ENCODE measurements around the gene ANKRD40. TPM values are rescaled to one million over a fixed set of nuclear protein-coding genes. Genes with fewer than 3 reads are reported as not detected.

Gene ANKRD40
- total and polyA plus RNA-seq, 10 of the 15 experiments (the other 5 are each of a cell fraction or from before 2014, with no cell fraction given): 5.9 to 21.7 (median 14.8) TPM

DNA sequence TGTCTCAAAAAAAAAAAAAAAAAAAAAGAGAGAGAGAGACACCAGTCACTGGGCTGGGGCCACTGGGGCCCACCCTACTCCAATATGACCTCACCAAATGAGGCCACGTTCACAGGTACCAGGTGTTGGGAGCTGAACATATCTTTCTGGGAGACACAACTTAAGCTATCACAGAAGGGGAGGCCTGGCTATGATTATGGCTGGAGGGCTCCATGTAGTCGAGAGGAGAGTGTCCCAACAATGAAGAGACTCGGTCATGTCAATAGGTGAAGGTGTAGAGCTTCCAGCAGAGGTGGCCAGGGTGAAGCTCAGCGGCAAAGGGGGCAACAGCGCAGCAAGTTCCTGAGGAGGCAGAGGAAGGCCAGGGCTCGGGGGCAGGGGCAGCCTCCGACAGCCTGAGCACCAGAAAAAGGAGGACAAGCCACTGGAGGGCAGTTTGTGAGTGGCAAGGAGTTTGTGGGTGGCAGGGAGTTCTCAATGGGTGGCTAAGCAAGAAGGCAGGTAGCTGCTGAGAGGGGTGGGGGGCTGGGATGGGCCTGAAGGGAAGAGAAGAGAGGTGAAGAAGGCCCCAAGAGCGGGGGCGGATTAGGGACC, 45.0 kb downstream of the ANKRD40 start:
- ChIA-PET POLR2A (interaction anchor here (1.1 kb wide), 1 partner anchor 55 kb away, joined by 5 read pairs; no protein-coding TSS in a partner anchor), CTCF (interaction anchor here (1.2 kb wide), 1 partner anchor 32 kb away, joined by 4 read pairs; no protein-coding TSS in a partner anchor), RAD21 (ENCODE audit: unreplicated experiment) (no interaction called here), SMC1A (ENCODE audit: uncharacterized antibody, unreplicated experiment) (interaction anchor here (1.4 to 1.5 kb wide), 2 partner anchors 32 to 35 kb away, joined by 3 read pairs; no protein-coding TSS in a partner anchor)
- ATAC-seq (no peak), FAIRE-seq (no peak), DNase-seq (ENCODE audit: low read depth, low spot score) (no peak)
- no peak overlapping the region for H3K27ac ChIP-seq (ENCODE audit: control insufficient read depth, insufficient read depth)
- H2AFZ ChIP-seq (ENCODE audit: control insufficient read depth, low read depth, low read length): no peak overlapping the region
- no peaks in the 10 kb centered on the region for H3K36me3 ChIP-seq (ENCODE audit: control insufficient read depth in 2 of 2, insufficient read depth in 2 of 2, low read length in 1 of 2)
- no peaks in the 10 kb centered on the region for H3K27me3 ChIP-seq (replicated peaks in 1 of 2; ENCODE audit: control insufficient read depth in 2 of 2, insufficient read depth in 2 of 2, low read length in 1 of 2)
- no peaks in the 10 kb centered on the region for H3K9me3 ChIP-seq (replicated peaks; ENCODE audit: control insufficient read depth, insufficient read depth, low read length)
- no peak overlapping the region for H3K9ac ChIP-seq (ENCODE audit: control insufficient read depth, insufficient read depth, low read length)
- no TSS peak for BruUV-seq (replicated peaks)
- in situ Hi-C loops (cut with MboI) (no loop called here), intact Hi-C loops (cut with micrococcal nuclease; ENCODE audit: unreplicated experiment) (no loop called here)
- H4K20me1 ChIP-seq (ENCODE audit: control insufficient read depth, insufficient read depth): no peaks in the 10 kb centered on the region
- H3K4me2 ChIP-seq (ENCODE audit: control insufficient read depth, insufficient read depth): no peak overlapping the region
- H3K79me2 ChIP-seq (ENCODE audit: control insufficient read depth, insufficient read depth, low read length): no peaks in the 10 kb centered on the region
- no peaks in the 10 kb centered on the region for H3K4me1 ChIP-seq (ENCODE audit: control insufficient read depth, insufficient read depth, low read length)
- TF ChIP-seq EED (IDR thresholded peaks at IDR 0.05; ENCODE audit: low read depth) (no peak), ZBTB4 (CRISPR knock-in tag; IDR thresholded peaks at IDR 0.05) (no peak), BHLHE40 (IDR thresholded peaks at IDR 0.05; ENCODE audit: borderline replicate concordance in 1 of 2, low read depth in 2 of 2, low read length in 1 of 2) (no peak), RBBP5 (conservative IDR thresholded peaks at IDR 0.05) (no peak), HDAC2 (IDR thresholded peaks at IDR 0.05) (no peak), RUNX3 (IDR thresholded peaks at IDR 0.05; ENCODE audit: low read length) (no peak)
- TF ChIP-seq, protein P1, sequence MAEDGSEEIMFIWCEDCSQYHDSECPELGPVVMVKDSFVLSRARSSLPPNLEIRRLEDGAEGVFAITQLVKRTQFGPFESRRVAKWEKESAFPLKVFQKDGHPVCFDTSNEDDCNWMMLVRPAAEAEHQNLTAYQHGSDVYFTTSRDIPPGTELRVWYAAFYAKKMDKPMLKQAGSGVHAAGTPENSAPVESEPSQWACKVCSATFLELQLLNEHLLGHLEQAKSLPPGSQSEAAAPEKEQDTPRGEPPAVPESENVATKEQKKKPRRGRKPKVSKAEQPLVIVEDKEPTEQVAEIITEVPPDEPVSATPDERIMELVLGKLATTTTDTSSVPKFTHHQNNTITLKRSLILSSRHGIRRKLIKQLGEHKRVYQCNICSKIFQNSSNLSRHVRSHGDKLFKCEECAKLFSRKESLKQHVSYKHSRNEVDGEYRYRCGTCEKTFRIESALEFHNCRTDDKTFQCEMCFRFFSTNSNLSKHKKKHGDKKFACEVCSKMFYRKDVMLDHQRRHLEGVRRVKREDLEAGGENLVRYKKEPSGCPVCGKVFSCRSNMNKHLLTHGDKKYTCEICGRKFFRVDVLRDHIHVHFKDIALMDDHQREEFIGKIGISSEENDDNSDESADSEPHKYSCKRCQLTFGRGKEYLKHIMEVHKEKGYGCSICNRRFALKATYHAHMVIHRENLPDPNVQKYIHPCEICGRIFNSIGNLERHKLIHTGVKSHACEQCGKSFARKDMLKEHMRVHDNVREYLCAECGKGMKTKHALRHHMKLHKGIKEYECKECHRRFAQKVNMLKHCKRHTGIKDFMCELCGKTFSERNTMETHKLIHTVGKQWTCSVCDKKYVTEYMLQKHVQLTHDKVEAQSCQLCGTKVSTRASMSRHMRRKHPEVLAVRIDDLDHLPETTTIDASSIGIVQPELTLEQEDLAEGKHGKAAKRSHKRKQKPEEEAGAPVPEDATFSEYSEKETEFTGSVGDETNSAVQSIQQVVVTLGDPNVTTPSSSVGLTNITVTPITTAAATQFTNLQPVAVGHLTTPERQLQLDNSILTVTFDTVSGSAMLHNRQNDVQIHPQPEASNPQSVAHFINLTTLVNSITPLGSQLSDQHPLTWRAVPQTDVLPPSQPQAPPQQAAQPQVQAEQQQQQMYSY (CRISPR knock-in tag; IDR thresholded peaks at IDR 0.05): no peak
- TF ChIP-seq, protein P2, sequence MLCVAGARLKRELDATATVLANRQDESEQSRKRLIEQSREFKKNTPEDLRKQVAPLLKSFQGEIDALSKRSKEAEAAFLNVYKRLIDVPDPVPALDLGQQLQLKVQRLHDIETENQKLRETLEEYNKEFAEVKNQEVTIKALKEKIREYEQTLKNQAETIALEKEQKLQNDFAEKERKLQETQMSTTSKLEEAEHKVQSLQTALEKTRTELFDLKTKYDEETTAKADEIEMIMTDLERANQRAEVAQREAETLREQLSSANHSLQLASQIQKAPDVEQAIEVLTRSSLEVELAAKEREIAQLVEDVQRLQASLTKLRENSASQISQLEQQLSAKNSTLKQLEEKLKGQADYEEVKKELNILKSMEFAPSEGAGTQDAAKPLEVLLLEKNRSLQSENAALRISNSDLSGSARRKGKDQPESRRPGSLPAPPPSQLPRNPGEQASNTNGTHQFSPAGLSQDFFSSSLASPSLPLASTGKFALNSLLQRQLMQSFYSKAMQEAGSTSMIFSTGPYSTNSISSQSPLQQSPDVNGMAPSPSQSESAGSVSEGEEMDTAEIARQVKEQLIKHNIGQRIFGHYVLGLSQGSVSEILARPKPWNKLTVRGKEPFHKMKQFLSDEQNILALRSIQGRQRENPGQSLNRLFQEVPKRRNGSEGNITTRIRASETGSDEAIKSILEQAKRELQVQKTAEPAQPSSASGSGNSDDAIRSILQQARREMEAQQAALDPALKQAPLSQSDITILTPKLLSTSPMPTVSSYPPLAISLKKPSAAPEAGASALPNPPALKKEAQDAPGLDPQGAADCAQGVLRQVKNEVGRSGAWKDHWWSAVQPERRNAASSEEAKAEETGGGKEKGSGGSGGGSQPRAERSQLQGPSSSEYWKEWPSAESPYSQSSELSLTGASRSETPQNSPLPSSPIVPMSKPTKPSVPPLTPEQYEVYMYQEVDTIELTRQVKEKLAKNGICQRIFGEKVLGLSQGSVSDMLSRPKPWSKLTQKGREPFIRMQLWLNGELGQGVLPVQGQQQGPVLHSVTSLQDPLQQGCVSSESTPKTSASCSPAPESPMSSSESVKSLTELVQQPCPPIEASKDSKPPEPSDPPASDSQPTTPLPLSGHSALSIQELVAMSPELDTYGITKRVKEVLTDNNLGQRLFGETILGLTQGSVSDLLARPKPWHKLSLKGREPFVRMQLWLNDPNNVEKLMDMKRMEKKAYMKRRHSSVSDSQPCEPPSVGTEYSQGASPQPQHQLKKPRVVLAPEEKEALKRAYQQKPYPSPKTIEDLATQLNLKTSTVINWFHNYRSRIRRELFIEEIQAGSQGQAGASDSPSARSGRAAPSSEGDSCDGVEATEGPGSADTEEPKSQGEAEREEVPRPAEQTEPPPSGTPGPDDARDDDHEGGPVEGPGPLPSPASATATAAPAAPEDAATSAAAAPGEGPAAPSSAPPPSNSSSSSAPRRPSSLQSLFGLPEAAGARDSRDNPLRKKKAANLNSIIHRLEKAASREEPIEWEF (IDR thresholded peaks at IDR 0.05; ENCODE audit: insufficient replicate concordance, low read depth, low read length): no peak
- no peak overlapping the region for H3K4me3 ChIP-seq
- WGBS (ENCODE audit: insufficient coverage, insufficient replicate concordance, low lambda C conversion rate, missing lambda C conversion rate): 38% methylated on average over 9 of the region's 9 CpGs
